HL-60/S4 treated with phorbol 12-myristate 13-acetate at 8.2 ng/mL for 4 days and 3 days (cell line): ENCODE data around the gene NUDT5.

ENCODE experiments used
- in situ Hi-C: fragments of 300-500 bp; cut with MboI; formaldehyde crosslinking; loops from 2 replicates; pipeline ENCODE4 v1.15.0; 2022; ENCODE audit warnings: low sequenced_read_pairs

NUDT5 gene

GRCh38 chr10:12165999-12166775 is 29.5 kb downstream of the NUDT5 start:
- in situ Hi-C loops = no loop called here

GRCh38 chr10:12165036-12165435 is 30.7 kb downstream of the NUDT5 start:
- in situ Hi-C loops = no loop called here

- in situ Hi-C loops = no loop called here
Observed at GRCh38 chr10:12164085-12164484, 31.6 kb downstream of the NUDT5 start.

GRCh38 chr10:12162927-12163326 is 32.8 kb downstream of the NUDT5 start:
- in situ Hi-C loops = no loop called here

GRCh38 chr10:12160664-12161063 is 35.0 kb downstream of the NUDT5 start:
- in situ Hi-C loops = no loop called here

- in situ Hi-C loops = no loop called here
Observed at GRCh38 chr10:12158111-12158510, 37.6 kb downstream of the NUDT5 start.

GRCh38 chr10:12156367-12157123 is 39.1 kb downstream of the NUDT5 start:
- in situ Hi-C loops = no loop called here

GRCh38 chr10:12154516-12154915 is 41.2 kb downstream of the NUDT5 start:
- in situ Hi-C loops = no loop called here

GRCh38 chr10:12150163-12150562 is 45.5 kb downstream of the NUDT5 start:
- in situ Hi-C loops = no loop called here

GRCh38 chr10:12144538-12144937 is 51.2 kb downstream of the NUDT5 start:
- in situ Hi-C loops = no loop called here

GRCh38 chr10:12140038-12140437 is 55.7 kb downstream of the NUDT5 start:
- in situ Hi-C loops = no loop called here

GRCh38 chr10:12135631-12136030 is 60.1 kb downstream of the NUDT5 start:
- in situ Hi-C loops = no loop called here

- in situ Hi-C loops = no loop called here
Observed at GRCh38 chr10:12130237-12130872, 65.3 kb downstream of the NUDT5 start.

GRCh38 chr10:12129222-12130111 is 66.2 kb downstream of the NUDT5 start, which contains the start of gene SEC61A2:
TSS of gene SEC61A2 (plus strand) at chr10:12129677. CDS start at chr10:12129788, 111 bp downstream.
- in situ Hi-C loops = no loop called here

- in situ Hi-C loops = no loop called here
Observed at GRCh38 chr10:12121673-12122072, 74.0 kb downstream of the NUDT5 start.
